Mesenteric fat pad (tissue), 1 donor: ENCODE measurements around the gene SMIM31. TPM values are rescaled to one million over a fixed set of nuclear protein-coding genes. Genes with fewer than 3 reads are reported as not detected.

ENCODE experiments used
- DNase-seq: peaks from one replicate; pipeline ENCODE4 v3.0.0-alpha.2; 2020; ENCODE audit warnings: low spot score
- total RNA-seq: library from RNA; stranded (reverse); fragmentation: NEBNext Ultra II Directional; extraction: Animal tissue kit (Norgen Biotek cat#: 25700); gene quantifications from one replicate; pipeline ENCODE4 v1.2.1, GENCODE V29; 2021
- donor health status: DM: yes; HTN: yes; CAD: no.

Gene SMIM31
- total RNA-seq, 1 donor from 2014 or later, result not detected

DNA sequence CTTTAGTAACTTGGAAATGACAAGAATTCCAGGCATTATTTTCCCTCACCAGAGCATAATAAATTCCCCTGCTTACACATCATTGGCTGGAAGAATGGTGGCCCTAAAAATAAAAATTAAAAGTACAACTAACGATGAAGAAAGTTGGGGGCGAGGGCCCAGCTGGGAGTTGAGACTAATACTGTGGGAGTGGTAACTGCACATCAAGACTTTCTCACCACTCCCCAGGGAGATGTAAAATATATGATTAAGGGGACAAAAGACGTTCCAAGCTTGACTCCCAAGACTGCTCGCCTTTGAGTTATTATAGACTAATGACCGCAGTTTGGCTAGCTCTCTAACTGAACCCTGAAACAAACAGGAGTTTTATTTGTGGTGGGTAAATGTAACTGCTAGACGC lies 30.0 kb downstream of the SMIM31 start:
- DNase-seq, result no peak

DNA sequence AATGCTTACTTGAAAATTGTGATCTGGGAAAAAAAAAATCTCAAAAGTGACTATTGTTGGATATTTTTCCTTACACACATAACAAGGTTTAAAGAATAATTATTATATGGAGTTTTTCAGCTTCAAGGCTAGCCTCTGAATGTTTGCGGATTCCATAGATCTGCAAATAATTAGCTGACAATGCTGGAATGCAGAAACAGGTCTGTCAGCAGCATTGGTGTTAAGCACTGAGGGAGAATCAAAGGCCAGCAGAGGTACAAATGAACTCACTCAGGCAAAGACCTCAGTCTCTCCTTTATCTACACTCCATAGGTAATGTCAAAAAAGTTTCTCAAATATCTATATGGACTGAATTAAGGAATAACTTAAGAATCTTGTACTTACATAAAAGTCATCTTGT lies 35.1 kb downstream of the SMIM31 start:
- no peak for DNase-seq

DNA sequence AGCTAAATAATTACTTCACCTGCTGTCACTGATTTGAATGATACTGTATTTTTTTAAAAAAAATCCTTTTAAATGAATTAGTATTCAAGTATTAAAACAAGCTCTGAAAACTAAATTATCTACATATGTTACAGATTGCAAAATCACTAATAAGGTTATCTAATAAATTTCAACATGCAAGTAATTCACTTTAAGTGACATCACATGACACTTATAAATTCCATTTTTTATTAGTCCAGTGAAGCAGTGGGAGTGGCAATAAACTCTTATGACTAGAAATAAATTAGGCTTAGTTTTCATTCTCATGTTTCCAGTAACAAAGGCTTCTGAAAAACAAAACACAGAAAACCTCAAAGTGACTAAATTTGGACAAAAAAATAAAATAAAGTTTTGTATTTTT lies 36.3 kb downstream of the SMIM31 start:
- DNase-seq, result no peak

DNA sequence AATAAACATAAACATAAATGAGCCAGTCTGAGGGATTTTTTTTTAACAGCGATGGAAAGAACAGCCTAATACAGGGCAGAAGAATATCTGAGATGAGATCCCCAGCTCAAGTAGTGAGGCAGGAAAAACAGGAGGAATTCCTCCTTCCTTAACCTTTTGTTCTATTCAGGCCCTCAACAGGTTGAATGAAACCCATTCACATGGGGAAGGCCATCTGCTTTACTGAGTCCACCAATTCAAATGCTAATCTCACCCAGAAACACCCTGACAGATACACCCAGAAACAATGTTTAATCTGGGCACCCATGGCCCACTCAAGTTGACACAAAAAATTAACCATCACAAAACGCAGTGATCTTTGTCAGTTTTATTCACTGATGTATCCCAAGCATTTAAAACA lies 45.5 kb downstream of the SMIM31 start:
- no peak for DNase-seq

DNA sequence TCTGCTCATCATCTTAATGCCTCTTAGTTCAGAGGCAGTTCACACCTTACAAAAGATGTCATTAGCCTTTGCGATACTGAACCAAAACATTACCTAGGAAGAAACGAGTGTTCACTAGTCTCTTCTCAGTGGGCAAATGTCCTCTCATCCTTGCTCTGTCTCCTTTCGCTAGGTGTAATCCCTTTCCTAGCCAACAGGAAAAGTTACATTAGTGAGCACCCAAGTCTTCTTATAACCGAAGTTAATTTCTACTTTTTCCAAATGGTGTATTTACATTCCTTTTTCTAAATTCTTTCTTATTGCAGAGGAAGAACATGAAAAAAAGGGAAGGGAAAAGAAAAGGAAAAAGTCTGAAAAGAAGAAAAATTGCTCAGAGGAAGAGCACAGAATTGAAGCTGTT lies 46.9 kb downstream of the SMIM31 start:
- DNase-seq, result no peak

DNA sequence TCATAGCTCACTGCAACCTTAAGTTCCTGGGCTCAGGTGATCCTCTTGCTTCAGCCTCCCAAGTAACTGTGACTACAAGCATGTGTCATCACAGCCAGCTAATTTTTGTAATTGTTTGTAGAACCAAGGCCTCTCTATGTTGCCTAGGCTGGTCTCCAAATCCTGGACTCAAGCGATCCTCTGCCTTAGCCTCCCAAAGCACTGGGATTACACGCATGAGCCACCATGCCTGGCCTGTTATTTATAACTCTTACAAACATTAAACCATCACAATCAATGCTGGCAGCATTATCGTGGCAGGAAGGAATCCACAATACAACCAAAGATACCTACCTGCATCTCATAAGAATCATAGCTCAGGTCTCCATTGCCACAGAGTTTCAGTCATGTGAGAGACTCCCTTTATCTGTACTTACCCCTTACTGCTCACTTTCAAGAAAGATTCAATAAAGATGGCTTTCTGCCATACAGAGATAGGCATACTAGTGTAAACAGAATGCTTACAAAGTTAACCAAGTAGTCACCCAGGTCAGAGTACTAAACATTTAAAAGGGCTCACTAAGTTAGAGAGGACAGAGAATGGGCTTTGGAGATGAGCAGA lies 48.5 kb downstream of the SMIM31 start:
- no peak for DNase-seq

DNA sequence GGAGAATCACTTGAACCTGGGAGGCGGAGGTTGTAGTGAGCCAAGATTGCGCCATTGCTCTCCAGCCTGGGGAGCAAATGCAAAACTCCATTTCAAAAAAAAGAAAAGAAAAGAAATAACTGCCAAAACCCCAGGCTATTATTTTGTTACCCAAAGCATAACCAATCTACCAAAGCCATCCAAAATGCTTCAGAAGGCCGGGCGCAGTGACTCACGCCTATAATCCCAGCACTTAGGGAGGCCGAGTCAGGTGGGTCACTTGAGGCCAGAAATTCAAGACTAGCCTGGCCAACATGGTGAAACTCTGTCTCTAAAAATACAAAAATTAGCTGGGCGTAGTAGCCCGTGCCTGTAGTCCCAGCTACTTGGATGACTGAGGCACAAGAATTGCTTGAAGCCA lies 49.8 kb downstream of the SMIM31 start:
- no peak for DNase-seq

DNA sequence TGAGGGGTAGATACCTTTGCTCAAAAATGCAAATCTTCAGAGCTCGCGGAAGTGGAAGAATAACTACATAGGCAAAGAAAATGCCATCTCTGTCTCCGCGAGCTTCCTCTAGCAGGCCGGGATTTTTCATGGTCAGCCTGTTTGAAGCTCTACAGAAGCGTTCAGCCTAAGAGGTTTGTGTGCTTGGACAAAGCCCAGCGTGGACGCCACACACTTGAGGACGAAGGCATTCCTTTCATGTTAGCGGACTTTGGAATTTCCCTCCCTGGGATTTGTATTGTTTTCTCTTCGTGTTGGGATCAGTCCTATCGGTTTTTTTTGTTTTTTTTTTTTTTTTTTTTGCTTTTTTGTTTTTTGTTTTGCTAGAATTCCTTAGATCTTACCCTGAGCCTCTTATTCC lies 53.7 kb downstream of the SMIM31 start:
- no peak for DNase-seq

DNA sequence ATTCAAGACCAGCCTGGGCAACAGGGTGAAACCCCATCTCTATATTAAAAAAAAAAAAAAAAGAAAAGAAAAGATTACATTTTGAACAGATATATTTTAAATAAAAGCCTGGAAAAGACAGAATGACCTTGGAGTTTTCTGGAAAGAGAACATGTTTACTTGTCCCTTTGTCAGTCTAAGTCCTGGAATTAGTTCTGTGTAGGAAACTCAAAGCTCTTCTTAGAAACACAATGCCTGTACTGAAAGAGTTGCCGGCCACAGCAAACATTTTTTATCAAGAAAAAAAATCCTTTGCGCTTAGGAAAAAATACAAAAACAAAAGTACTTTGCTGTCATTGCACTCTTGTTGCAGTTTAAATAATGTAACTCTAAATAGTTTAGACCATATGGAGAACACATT lies 59.6 kb downstream of the SMIM31 start:
- DNase-seq, result no peak

DNA sequence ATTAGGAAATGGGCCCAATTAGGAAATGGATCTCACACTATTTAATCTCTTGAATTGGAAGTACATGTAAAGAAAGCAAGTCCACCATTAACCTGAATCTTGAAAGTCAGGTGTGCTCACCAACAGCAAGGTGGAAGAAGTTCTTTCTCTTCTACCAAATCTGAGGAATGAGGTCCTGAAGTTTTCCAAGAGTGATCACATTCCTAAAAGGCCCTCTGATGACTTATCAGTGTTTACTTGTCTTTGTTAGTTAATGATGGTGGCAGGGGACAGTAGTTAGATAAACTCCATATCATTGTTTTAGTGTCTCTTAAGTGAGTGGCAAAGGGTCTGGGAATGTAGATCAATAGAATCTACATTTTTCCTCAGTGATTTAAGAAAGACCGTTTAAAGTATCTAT lies 61.8 kb downstream of the SMIM31 start:
- no peak for DNase-seq

DNA sequence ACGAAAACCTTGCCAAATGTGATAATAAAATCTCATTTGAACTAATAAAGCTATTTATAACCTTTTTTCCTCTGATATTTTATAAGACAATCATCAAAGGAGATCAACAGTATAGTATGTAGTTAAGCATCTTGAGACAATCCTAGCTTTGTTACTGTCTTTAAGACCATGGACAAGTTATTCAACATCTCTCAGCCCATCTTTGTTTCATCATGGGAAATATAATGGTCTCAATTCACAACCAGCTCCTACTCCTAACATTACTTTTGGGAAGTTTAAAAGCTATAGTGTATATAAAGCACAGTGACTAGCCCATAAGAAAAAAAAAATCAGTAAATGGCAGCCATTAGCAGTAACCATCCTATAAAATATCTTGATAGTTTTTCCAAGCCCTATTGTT lies 65.4 kb downstream of the SMIM31 start:
- DNase-seq, result no peak

DNA sequence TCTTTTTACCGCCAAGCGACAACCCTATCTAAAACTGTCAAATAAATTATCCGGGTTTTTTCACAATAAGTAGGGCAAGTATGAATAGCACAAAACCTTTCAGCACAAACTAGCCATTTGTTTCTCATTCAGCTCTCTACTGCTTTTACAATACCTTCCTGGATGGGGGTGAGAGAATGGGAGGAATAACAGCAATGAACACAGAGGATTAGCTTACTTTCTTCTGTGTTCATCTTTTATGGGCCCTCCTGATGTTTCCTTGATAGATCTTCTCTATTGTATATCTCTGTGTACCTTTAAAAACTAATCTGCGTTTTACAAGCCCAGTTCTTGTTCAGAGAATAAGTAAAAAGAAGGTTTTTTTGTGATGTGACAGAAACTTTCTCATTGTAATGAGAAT lies 67.8 kb downstream of the SMIM31 start:
- no peak for DNase-seq

DNA sequence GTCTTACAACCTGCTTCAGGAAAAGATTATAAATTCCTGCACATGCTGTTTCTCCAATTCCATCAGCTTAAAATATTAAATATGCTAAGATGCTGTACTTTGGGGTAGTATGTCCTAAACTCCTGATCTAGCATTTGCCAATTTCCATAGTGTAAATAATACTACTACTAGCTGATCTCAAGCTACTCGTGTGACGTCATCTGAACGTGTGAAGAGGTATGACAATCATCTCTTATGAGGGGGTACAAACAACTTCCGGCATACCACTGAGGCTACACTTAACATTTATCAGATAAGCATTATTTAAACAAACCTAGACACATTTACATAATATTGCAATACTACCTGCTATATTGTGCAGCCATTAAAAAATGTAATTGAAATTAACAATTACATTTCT lies 70.7 kb downstream of the SMIM31 start:
- no peak for DNase-seq

DNA sequence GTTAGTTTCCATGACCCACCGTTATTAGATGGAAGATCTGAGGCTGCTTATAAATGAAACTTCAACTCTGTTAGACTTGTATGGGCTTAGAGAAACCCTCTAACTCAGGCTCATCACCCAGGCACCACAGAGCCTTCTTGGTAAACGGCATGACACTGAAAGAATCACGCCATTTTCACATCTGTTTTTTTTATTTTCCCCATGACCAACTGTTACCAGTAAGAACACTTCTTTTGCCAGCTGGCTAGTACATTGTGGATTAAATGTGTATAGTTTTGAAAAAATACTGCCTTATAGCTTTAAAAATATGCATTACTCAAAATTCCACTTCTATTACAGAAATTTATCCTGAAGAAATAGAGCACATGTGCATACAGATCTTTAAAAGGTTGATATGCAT lies 75.0 kb downstream of the SMIM31 start:
- no peak for DNase-seq

DNA sequence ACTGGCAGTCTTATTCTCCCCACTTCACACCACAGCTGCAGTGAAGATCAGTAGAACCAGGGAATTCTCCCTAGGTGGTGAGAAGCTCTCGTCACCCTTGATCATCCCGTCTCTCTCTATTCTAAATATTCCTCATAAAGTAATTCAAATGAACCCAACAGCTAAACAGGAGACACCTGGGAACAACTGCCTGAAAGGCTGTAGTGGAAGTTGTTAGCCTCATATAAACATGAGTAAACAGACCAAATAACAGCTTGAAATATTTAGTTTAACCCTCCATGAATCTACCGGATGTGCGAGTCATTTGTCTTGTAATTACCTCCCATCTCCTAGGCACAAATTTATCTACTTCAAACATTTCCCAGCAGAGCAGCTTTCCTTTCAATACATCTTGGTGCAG lies 92.6 kb downstream of the SMIM31 start:
- DNase-seq, result no peak

DNA sequence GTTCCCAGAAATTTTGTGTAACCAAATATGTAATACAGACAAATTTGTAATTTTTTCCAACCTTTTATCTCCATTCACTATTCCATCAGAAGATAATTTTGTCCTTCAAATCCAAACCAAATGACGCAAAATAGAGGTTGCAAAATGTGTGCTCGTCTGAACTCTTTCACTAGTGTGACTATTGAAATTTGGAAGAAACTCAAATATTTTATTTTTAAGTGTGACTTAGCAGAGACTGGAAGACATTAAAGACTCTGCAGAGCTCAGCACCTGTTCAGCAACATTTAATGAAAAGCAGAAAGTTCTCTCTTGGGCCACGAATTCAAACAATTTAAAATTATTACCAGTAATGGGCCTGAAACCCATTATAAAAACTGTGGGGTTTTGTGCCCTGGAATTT lies 93.1 kb downstream of the SMIM31 start:
- no peak for DNase-seq

DNA sequence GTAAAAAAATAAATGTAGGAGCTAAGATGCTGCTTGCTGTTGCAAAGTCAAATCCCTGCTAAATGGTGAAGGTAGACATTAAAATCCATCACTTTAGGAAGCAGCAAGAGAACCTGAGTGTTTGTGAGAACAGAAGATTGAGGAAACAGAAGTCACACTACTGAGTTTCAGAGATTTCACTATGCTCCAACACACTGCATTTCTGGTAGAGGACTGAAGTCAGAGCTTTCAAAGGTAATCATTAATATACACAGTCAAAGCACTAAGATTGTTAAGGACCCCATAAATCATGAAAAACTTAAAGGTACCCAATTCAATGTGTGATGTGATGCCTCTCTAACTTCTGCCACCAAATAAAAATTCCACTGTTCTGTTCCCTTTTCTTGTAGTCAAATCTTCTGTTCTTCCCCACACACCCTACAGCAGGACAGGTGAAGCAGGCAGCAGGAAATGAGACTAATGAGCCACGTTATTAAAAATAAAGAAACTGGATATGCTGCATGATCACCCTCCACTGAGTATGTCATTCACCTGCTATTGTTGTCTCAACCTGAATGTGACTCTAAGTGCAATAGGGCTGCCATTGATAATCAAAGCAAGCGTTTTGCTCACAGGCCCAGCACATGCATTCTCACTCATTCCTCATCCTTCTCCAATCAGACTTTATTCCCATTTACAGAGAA lies 94.2 kb downstream of the SMIM31 start:
- DNase-seq, result no peak

Other genes starting within 250 kb of the SMIM31 start
- not detected for gene APELA, start 123.0 kb downstream of the SMIM31 start, total RNA-seq
- gene TRIM61, start 223.5 kb downstream of the SMIM31 start, total RNA-seq, result 2.1 TPM